PC-9 (cell line): Measurements from ENCODE around the gene RNU6-1.

Source experiments
- CTCF ChIP-seq: fragments of 200-600 bp; sonication (generic); conservative IDR thresholded peaks from 2 replicates; pipeline ENCODE4 v1.6.1; 2017; ENCODE audit warnings: mixed run types, antibody characterized with exemption, mild to moderate bottlenecking, moderate library complexity
- EZH2 ChIP-seq: fragments of 200-600 bp; sonication (generic); IDR thresholded peaks from 2 replicates; pipeline ENCODE4 v1.8.0; 2017; ENCODE audit warnings: antibody characterized with exemption, low read depth

GRCh38 chr15:67834581-67835296, 5.1 kb downstream of the RNU6-1 start:
- no peak for TF ChIP-seq CTCF
- no peak for TF ChIP-seq EZH2
